ENCODE measurements around the gene CNNM4. TPM values are rescaled to one million over a fixed set of nuclear protein-coding genes. Genes with fewer than 3 reads are reported as not detected.

The CNNM4 gene
- total RNA-seq, 1 donor from 2014 or later: 5.9 TPM

DNA sequence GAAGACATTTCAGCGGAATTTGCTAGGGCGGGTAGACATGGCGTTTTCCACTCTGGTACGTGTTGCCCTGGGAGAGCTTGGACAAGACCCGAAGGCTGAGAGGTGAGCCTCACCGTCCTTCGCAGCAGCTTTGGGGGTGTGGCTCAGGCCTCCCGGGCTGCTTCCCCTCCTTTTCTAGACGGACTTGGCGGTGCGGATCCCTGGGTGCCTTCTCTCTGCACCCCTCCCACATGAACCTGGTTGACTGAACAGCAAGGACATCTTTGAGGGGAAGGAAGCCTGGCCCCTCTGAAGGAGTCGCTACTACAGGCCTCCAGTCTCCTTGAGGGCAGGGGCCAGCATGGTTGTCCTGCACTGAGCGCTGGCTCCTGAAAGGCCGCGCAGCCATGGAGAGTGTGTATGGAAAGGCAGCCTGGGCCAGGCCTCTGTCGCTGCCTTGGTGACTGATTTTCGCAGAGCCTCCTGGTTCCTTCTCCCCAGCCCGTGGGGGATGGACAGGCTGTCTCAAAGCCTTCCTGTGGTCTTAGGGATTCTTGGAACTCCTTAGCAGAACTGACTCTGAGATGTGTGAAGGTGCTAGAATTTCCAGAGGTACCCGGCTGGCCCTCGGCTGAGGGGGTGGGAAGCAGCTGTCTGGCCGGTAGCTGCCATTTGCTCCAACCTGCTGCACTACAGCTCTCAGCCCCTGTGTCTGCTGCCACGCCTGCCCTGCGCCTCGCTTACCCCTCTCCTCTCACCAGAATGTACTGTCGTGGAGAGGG lies 9.9 kb downstream of the CNNM4 start:
- no peak overlapping the region for H3K4me3 Mint-ChIP-seq (ENCODE audit: unreplicated experiment)
- H3K4me1 Mint-ChIP-seq (ENCODE audit: unreplicated experiment): peaks cover 2% of the 10 kb centered on the region
- H3K27me3 Mint-ChIP-seq (ENCODE audit: unreplicated experiment): peaks cover 2% of the 10 kb centered on the region
- TF ChIP-seq, protein P1, sequence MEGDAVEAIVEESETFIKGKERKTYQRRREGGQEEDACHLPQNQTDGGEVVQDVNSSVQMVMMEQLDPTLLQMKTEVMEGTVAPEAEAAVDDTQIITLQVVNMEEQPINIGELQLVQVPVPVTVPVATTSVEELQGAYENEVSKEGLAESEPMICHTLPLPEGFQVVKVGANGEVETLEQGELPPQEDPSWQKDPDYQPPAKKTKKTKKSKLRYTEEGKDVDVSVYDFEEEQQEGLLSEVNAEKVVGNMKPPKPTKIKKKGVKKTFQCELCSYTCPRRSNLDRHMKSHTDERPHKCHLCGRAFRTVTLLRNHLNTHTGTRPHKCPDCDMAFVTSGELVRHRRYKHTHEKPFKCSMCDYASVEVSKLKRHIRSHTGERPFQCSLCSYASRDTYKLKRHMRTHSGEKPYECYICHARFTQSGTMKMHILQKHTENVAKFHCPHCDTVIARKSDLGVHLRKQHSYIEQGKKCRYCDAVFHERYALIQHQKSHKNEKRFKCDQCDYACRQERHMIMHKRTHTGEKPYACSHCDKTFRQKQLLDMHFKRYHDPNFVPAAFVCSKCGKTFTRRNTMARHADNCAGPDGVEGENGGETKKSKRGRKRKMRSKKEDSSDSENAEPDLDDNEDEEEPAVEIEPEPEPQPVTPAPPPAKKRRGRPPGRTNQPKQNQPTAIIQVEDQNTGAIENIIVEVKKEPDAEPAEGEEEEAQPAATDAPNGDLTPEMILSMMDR (IDR thresholded peaks at IDR 0.05; ENCODE audit: unreplicated experiment): no peak
- no peak overlapping the region for H3K27ac Mint-ChIP-seq (ENCODE audit: unreplicated experiment)
- DNase-seq (ENCODE audit: low spot score): no peak
- H3K9me3 Mint-ChIP-seq (ENCODE audit: unreplicated experiment): no peaks in the 10 kb centered on the region
- no peaks in the 10 kb centered on the region for H3K36me3 Mint-ChIP-seq (ENCODE audit: low read depth, unreplicated experiment)

DNA sequence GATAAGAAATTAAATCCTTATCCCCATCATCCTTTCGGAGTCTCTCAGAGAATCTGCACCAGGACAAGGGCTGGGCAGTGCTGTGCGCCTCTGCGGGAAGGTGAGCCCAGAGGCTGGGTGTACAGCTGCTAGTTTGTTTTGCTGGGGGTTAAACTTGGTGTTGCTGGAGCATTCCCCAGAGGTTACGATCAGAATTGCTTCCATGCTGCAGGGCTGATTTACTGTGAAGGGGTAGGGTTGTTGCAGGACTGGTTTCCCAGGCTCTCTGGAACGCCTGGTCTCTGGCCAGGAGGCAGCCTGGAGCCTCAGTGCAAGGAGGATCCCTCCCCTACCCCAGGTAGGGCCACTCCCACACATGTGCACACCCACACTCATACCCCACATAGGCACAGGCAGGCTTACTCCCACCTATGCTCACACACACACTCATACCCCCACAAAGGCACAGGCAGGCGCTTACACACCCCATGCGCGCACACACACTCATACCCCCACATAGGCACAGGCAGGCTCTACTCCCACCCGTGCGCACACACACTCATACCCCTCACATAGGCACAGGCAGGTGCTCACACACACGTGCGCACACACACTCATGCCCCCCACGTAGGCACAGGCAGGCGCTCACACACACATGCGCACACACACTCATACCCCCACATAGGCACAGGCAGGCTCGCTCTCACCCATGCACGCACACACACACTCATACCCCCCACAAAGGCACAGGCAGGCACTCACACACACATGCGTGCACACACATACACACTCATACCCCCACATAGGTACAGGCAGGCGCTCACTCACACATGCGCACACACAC lies 11.3 kb downstream of the CNNM4 start:
- Mint-ChIP-seq H3K27ac (ENCODE audit: unreplicated experiment) (no peak overlapping the region), H3K9me3 (ENCODE audit: unreplicated experiment) (no peaks in the 10 kb centered on the region), H3K27me3 (ENCODE audit: unreplicated experiment) (peaks cover 2% of the 10 kb centered on the region), H3K4me3 (ENCODE audit: unreplicated experiment) (no peak overlapping the region), H3K4me1 (ENCODE audit: unreplicated experiment) (peaks cover 2% of the 10 kb centered on the region), H3K36me3 (ENCODE audit: low read depth, unreplicated experiment) (no peaks in the 10 kb centered on the region)
- DNase-seq (ENCODE audit: low spot score): no peak
- TF ChIP-seq, protein P1 (IDR thresholded peaks at IDR 0.05; ENCODE audit: unreplicated experiment): no peak

GRCh38 chr2:96772903-96773671 lies 12.4 kb downstream of the CNNM4 start:
- no peaks in the 10 kb centered on the region for H3K9me3 Mint-ChIP-seq (ENCODE audit: unreplicated experiment)
- TF ChIP-seq, protein P1 (IDR thresholded peaks at IDR 0.05; ENCODE audit: unreplicated experiment): no peak
- peaks cover 2% of the 10 kb centered on the region for H3K27me3 Mint-ChIP-seq (ENCODE audit: unreplicated experiment)
- no peaks in the 10 kb centered on the region for H3K36me3 Mint-ChIP-seq (ENCODE audit: low read depth, unreplicated experiment)
- DNase-seq (ENCODE audit: low spot score): no peak
- no peak overlapping the region for H3K27ac Mint-ChIP-seq (ENCODE audit: unreplicated experiment)
- no peak overlapping the region for H3K4me3 Mint-ChIP-seq (ENCODE audit: unreplicated experiment)
- H3K4me1 Mint-ChIP-seq (ENCODE audit: unreplicated experiment): peaks cover 2% of the 10 kb centered on the region

DNA sequence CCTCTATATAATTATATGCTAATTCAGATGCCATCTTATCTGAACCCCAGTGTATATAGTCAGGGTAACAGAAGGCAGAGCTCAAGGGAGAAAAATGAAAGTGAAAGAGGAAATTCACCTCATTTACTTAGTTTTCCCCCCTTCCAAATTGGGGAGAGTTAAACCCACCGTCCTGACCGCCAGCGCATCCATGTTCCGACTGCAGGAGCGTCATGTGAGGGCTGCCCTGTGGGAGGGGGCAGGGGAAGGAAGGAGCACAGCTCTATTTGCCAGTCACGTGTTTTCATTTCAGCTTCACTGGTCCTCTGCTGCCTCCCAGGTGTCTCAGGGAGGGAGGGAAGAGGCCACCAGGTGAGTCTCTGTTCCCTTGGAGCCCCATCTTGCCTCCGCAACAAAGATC lies 13.2 kb downstream of the CNNM4 start:
- no peaks in the 10 kb centered on the region for H3K36me3 Mint-ChIP-seq (ENCODE audit: low read depth, unreplicated experiment)
- peaks cover 2% of the 10 kb centered on the region for H3K4me1 Mint-ChIP-seq (ENCODE audit: unreplicated experiment)
- TF ChIP-seq, protein P1 (IDR thresholded peaks at IDR 0.05; ENCODE audit: unreplicated experiment): no peak
- no peaks in the 10 kb centered on the region for H3K27me3 Mint-ChIP-seq (ENCODE audit: unreplicated experiment)
- H3K9me3 Mint-ChIP-seq (ENCODE audit: unreplicated experiment): no peaks in the 10 kb centered on the region
- H3K4me3 Mint-ChIP-seq (ENCODE audit: unreplicated experiment): no peak overlapping the region
- no peak overlapping the region for H3K27ac Mint-ChIP-seq (ENCODE audit: unreplicated experiment)
- DNase-seq (ENCODE audit: low spot score): no peak
